ENCODE measurements around the gene ATAD3B.

ATAD3B gene

DNA sequence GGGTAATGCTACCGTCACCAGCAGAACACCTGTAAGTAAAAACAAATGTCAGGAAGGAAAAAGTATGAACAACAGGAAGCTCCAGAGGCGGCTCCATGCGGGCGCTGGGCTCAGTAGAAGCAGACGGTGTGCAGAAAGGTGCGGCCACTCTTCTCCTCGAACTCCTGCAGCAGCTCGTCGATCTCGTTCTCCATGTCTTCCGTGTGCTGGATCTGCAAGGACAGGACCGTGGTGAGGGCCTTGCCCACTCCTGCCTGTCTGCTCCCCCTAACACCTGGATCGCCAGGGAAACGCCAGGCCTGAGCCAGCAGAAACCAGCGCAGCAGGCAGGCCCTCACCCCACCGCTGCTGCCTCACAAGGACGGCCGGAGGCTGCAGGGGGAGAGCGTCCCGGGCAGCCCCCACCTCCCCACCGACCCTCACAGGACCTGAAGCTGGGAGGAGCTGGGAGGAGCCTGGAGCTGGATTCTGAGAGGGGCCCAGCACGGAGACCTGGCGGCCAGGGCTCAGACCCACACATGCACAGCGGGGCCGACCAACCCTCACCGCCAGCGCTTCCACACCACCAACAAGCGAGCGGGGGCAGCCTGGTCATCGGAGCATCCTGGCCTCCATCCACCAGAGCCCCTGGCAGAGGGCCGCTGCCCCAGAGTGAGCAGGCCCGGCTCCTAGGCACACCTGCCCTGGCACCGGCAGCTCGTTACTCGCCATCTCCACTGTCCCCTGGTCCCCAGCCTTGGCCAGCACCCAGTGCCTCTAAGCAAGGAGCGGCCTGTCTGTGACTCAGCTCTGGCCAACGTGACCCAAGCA is 70.6 kb downstream of the ATAD3B start:
- CTCF ChIA-PET, result interaction anchor here (0.7 to 1.7 kb wide), 2 partner anchors 37 to 171 kb away, joined by 3 to 6 read pairs; no protein-coding TSS in a partner anchor
- POLR2A ChIA-PET (ENCODE audit: low non-redundant PET), result no interaction called here
- TF ChIP-seq, protein P1, sequence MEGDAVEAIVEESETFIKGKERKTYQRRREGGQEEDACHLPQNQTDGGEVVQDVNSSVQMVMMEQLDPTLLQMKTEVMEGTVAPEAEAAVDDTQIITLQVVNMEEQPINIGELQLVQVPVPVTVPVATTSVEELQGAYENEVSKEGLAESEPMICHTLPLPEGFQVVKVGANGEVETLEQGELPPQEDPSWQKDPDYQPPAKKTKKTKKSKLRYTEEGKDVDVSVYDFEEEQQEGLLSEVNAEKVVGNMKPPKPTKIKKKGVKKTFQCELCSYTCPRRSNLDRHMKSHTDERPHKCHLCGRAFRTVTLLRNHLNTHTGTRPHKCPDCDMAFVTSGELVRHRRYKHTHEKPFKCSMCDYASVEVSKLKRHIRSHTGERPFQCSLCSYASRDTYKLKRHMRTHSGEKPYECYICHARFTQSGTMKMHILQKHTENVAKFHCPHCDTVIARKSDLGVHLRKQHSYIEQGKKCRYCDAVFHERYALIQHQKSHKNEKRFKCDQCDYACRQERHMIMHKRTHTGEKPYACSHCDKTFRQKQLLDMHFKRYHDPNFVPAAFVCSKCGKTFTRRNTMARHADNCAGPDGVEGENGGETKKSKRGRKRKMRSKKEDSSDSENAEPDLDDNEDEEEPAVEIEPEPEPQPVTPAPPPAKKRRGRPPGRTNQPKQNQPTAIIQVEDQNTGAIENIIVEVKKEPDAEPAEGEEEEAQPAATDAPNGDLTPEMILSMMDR (conservative IDR thresholded peaks at IDR 0.05; ENCODE audit: low read depth), result no peak
- no peak for DNase-seq (ENCODE audit: low spot score)
- H3K27ac ChIP-seq, result peak overlapping the region; percentile 38

DNA sequence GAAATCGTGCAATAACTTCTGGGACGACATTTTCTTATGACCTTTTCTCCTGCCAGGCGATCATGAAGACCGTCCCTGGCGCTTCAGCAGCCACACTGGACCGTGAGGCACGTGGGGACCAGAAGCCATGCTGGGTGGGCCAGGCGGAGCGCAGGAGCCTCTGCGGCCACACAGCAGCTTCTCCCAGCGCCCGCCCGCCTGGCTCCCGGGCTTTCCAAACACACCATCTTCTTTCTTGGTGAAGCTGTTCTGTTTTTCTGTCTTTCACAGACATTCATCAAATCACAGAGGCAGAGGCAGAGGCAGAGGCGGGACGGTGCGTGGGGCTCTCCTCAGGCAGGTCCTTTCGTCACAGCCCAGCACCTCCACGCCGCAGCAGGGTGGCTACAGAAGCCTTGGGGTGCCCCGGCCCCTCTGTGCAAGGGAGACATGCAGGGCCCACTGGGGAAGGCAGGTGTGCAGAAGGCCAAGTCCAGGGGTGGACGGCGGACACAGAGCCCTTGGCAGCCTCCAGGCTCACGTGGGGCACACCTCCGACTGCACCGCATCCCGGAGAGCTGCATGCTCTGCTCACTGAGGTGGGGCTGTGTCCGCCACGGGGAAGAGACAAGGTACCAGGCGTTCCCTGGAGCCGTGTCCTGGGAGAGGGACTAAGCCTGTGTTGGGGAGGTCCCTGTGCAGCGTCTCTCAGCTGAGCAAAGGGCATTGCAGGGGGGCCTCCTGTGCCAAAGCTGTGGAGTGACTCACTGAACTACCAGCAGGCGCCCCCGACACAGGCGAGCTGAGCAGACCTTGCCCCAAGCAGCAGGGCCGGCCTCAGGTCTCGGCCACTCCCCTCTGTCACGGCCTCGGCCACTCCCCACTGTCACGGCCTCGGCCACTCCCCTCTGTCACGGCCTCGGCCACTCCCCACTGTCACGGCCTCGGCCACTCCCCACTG is 71.5 kb downstream of the ATAD3B start:
- ChIA-PET CTCF (interaction anchor here (0.7 to 1.7 kb wide), 2 partner anchors 38 to 172 kb away, joined by 3 to 6 read pairs; no protein-coding TSS in a partner anchor), POLR2A (ENCODE audit: low non-redundant PET) (no interaction called here)
- H3K27ac ChIP-seq, result peak overlapping the region; percentile 38
- DNase-seq (ENCODE audit: low spot score), result no peak
- TF ChIP-seq, protein P1 (conservative IDR thresholded peaks at IDR 0.05; ENCODE audit: low read depth), result no peak

- peak overlapping the region; percentile 44 for H3K27ac ChIP-seq
- TF ChIP-seq, protein P1 (conservative IDR thresholded peaks at IDR 0.05; ENCODE audit: low read depth), result no peak
- DNase-seq (ENCODE audit: low spot score), result no peak
- POLR2A ChIA-PET (ENCODE audit: low non-redundant PET), result no interaction called here
- CTCF ChIA-PET, result no interaction called here
Observed at GRCh38 chr1:1543706-1544099, 72.1 kb downstream of the ATAD3B start.

DNA sequence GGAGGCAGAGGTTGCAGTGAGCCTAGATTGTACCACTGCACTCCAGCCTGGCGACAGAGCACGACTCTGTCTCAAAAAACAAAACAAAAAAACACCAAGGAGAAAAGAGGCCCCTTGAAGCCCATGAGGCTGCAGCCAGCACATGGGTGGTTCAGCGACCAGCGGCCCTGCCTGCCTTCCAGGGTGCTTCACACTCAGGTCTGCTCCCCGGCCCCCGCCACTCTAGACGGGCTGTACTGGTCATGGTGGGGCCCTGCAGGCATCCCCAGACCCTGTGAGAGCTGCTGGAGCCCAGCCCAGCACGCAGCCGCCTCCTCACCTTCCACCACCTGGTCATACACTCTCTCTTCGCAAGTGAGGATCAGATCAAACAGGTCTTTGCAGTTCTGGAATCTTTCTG is 73.0 kb downstream of the ATAD3B start:
- CTCF ChIA-PET, result no interaction called here
- peak overlapping the region; percentile 44; the same call in 1 of the 2 replicates for H3K27ac ChIP-seq
- DNase-seq (ENCODE audit: low spot score), result no peak
- POLR2A ChIA-PET (ENCODE audit: low non-redundant PET), result interaction anchor here (0.7 kb wide), 1 partner anchor 145 kb away, joined by 3 read pairs; the partner anchor contains the start of gene CCNL2
- TF ChIP-seq, protein P1 (conservative IDR thresholded peaks at IDR 0.05; ENCODE audit: low read depth), result no peak

Measured in RWPE1 (cell line).